OCI-M2 (cell line): ENCODE results near the gene RBM11.

Source experiments
- DNase-seq: peaks from one replicate; lab custom pipeline; 2025; ENCODE audit not compliant: unreplicated experiment; lab: John Stamatoyannopoulos, UW

RBM11 gene

GRCh38 chr21:14270631-14271030 is 54.7 kb downstream of the RBM11 start:
- DNase-seq, result no peak

GRCh38 chr21:14271053-14271452 is 55.1 kb downstream of the RBM11 start:
- DNase-seq, result no peak

GRCh38 chr21:14271641-14272040 is 55.7 kb downstream of the RBM11 start:
- DNase-seq, result no peak

GRCh38 chr21:14273736-14274538 is 58.0 kb downstream of the RBM11 start:
- DNase-seq, result no peak

- no peak for DNase-seq
Measured at GRCh38 chr21:14275702-14276205, 59.8 kb downstream of the RBM11 start.
